Neural crest cell (in vitro differentiated cells): Measurements from ENCODE around the gene MYO5B. TPM values are rescaled to one million over a fixed set of nuclear protein-coding genes. Genes with fewer than 3 reads are reported as not detected.
A peak's percentile ranks its signal among the peaks of the same experiment; 100 is the strongest.

Source experiments
- DNase-seq: peaks from one replicate; pipeline ENCODE4 v3.0.0; 2021; ENCODE audit warnings: low read depth, mixed read lengths, low spot score
- H3K27ac Mint-ChIP-seq: one replicate; pipeline ENCODE4 v1.8.0; 2021; ENCODE audit warnings: mild to moderate bottlenecking, mixed read lengths; ENCODE audit not compliant: unreplicated experiment
- H3K27me3 Mint-ChIP-seq: 2 replicates; pipeline ENCODE4 v1.8.0; 2021; ENCODE audit warnings: low read depth, mild to moderate bottlenecking, mixed read lengths
- H3K36me3 Mint-ChIP-seq: 2 replicates; pipeline ENCODE4 v1.8.0; 2021; ENCODE audit warnings: low read depth, mild to moderate bottlenecking, mixed read lengths
- H3K4me1 Mint-ChIP-seq: 2 replicates; pipeline ENCODE4 v1.8.0; 2021; ENCODE audit warnings: mixed read lengths
- H3K4me3 Mint-ChIP-seq: one replicate; pipeline ENCODE4 v1.8.0; 2021; ENCODE audit warnings: mild to moderate bottlenecking, mixed read lengths
- H3K9me3 Mint-ChIP-seq: 2 replicates; pipeline ENCODE4 v1.8.0; 2021; ENCODE audit warnings: mixed read lengths
- CTCF ChIP-seq: fragments of 200-600 bp; sonication (generic); conservative IDR thresholded peaks from 2 replicates; pipeline ENCODE4 v1.5.0; 2021; ENCODE audit warnings: antibody characterized with exemption, mild to moderate bottlenecking
- total RNA-seq: library from RNA; stranded (reverse); gene quantifications from 2 replicates; pipeline ENCODE4 v1.2.1, GENCODE V29; 2021

Gene MYO5B
- total RNA-seq, 1 donor from 2014 or later, result 0.40 TPM

DNA sequence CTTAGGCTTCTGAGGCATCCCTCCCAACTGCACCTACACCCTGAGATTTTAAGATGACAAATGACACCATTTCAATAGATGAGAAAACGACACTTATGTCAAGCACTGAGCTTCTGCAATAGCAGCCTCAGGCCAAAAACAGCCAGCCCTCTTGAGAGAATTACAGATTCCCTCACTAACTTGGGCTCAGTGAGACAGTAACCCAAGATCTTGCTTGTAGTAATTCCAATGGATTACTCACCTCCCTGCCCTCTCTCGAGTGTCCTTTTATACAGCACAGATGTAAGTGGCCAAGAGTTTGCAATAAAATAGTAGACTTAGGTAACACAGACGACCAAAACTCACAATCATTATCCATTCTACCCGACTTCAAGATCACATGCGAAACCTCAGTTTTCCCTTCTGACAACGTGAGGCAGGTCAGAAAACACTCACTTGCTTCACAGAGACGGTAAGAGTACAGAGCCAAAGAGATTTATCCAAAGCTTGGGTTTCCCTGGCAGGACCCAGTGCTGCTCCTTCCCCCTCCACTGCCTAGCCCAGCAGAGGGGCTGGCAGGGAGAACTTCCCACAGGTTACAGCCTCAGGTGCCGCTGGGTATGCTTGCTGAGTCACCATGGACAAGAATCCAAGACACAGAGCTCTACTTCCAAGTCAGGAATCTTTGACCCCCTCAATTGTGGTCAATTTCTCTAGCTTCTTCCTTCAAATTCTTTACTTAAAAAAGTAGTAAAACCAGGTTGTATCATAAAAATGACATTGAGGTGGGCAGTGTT lies 181.4 kb downstream of the MYO5B start:
- peaks cover 6% of the 10 kb centered on the region for H3K27me3 Mint-ChIP-seq
- no peaks in the 10 kb centered on the region for H3K36me3 Mint-ChIP-seq
- H3K27ac Mint-ChIP-seq, result peak overlapping the region; percentile 59
- no peaks in the 10 kb centered on the region for H3K9me3 Mint-ChIP-seq
- no peak overlapping the region for H3K4me3 Mint-ChIP-seq
- DNase-seq, result no peak
- TF ChIP-seq CTCF, result no peak
- no peaks in the 10 kb centered on the region for H3K4me1 Mint-ChIP-seq

GRCh38 chr18:50011813-50012435 lies 183.0 kb downstream of the MYO5B start:
- Mint-ChIP-seq H3K4me3 (no peak overlapping the region), H3K4me1 (no peaks in the 10 kb centered on the region), H3K27ac (peak overlapping the region; percentile 37), H3K36me3 (no peaks in the 10 kb centered on the region), H3K9me3 (no peaks in the 10 kb centered on the region), H3K27me3 (peaks cover 6% of the 10 kb centered on the region)
- TF ChIP-seq CTCF, result no peak
- no peak for DNase-seq

GRCh38 chr18:50009773-50010335 lies 185.1 kb downstream of the MYO5B start:
- Mint-ChIP-seq H3K27me3 (peaks cover 7% of the 10 kb centered on the region), H3K4me1 (no peaks in the 10 kb centered on the region), H3K27ac (no peak overlapping the region), H3K9me3 (no peaks in the 10 kb centered on the region), H3K36me3 (no peaks in the 10 kb centered on the region), H3K4me3 (no peak overlapping the region)
- peak; percentile 63 for TF ChIP-seq CTCF
- peak; percentile 28 for DNase-seq

DNA sequence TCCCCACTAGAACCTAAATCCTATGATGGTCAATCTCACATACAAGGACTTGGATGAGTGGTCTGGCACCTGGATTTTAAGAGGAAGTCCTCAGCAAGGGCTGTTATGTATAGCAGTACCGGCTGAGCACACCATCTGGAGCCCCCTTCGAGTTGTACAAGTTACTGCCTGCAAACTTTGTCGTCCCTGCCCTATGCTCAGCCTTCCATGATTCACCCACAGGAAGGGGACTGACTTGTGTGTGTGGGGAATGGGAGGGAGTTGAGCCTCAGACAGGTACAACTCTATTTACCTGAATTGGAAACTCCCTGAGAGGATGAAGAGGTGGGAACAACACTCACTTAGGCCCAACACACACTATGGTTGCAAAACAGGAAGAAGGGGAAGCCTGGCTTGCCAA lies 186.6 kb downstream of the MYO5B start:
- DNase-seq, result no peak
- peaks cover 16% of the 10 kb centered on the region for H3K27me3 Mint-ChIP-seq
- TF ChIP-seq CTCF, result no peak
- H3K4me3 Mint-ChIP-seq, result no peak overlapping the region
- H3K4me1 Mint-ChIP-seq, result no peaks in the 10 kb centered on the region
- H3K27ac Mint-ChIP-seq, result no peak overlapping the region
- no peaks in the 10 kb centered on the region for H3K36me3 Mint-ChIP-seq
- H3K9me3 Mint-ChIP-seq, result no peaks in the 10 kb centered on the region

DNA sequence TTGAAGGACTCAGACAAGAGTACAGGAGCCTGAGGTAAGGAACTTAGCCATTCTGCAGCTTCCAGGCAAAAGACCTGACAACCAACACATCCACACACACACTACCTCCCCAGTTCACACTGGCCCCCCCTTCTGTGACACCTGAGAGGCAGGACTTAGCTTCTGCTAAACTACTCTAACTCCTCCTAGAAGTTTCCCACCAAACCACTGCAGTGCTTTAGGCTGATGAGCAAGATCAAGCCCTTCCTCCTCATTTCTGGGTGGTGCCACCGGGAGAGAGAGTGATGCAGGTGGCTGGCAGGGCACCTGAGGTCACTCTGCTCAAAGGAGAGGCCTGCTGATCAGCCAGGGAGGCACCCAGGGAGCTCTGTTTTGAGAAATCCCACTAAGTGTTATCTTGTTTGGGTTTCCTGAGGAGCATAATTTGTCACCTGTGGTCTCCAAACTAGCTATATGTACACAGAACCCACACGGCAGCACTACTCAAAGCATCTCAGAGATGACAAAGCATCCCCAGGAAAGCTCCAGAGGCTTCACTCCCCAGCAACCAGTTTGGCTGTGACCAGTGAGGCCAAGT lies 188.4 kb downstream of the MYO5B start:
- H3K27ac Mint-ChIP-seq, result no peak overlapping the region
- TF ChIP-seq CTCF, result no peak
- no peaks in the 10 kb centered on the region for H3K4me1 Mint-ChIP-seq
- H3K36me3 Mint-ChIP-seq, result no peaks in the 10 kb centered on the region
- no peaks in the 10 kb centered on the region for H3K9me3 Mint-ChIP-seq
- DNase-seq, result no peak
- H3K4me3 Mint-ChIP-seq, result no peak overlapping the region
- peaks cover 18% of the 10 kb centered on the region for H3K27me3 Mint-ChIP-seq
